Thyroid gland (tissue), 4 donors: Measurements from ENCODE around the gene UBAP1L. TPM values are rescaled to one million over a fixed set of nuclear protein-coding genes. Genes with fewer than 3 reads are reported as not detected.
"Not testable (repeated sequence)": the region's sequence is repeated elsewhere in the genome, so short reads cannot be mapped to it uniquely, and the experiment has no call there.

ENCODE experiments used
- DNase-seq, 2 donors: peaks; one replicate each; pipeline ENCODE4 v3.0.0-alpha.2; 2019
- H3K27ac ChIP-seq, 3 donors: fragments of 200-600 bp; sonication (generic); 1 replicate in 2 of 3; 2 replicates in 1 of 3; pipeline ENCODE4 v1.5.1; 2016 to 2019; ENCODE audit warnings: mild to moderate bottlenecking in 1 of 3, moderate library complexity in 1 of 3
- H3K27me3 ChIP-seq: fragments of 200-600 bp; sonication (generic); one replicate; pipeline ENCODE4 v1.5.1; 2019
- H3K36me3 ChIP-seq, 2 donors: fragments of 200-600 bp; sonication (generic); one replicate each; pipeline ENCODE4 v1.5.1; 2016 to 2019
- H3K4me1 ChIP-seq, 2 donors: fragments of 200-600 bp; sonication (generic); one replicate each; pipeline ENCODE4 v1.5.1; 2017 to 2019
- H3K4me3 ChIP-seq, 3 donors: fragments of 200-600 bp; sonication (generic); replicated peaks in 1 of 3; 1 replicate in 2 of 3; 2 replicates in 1 of 3; pipeline ENCODE4 v1.5.1; 2016; ENCODE audit warnings: mild to moderate bottlenecking in 1 of 3
- H3K9me3 ChIP-seq: fragments of 200-600 bp; sonication (generic); one replicate; pipeline ENCODE4 v1.5.1; 2017
- POLR2A ChIP-seq, 2 donors: fragments of 450-650 bp; IDR thresholded peaks; one replicate each; pipeline ENCODE4 v1.6.1; 2017; ENCODE audit warnings: antibody characterized with exemption in 2 of 2, mild to moderate bottlenecking in 2 of 2, moderate library complexity in 1 of 2
- WGBS, 2 donors: methylation state at CpG; one replicate each; pipeline ENCODE4 v1.1.5; 2017; 5-methylcytosine and 5-hydroxymethylcytosine counted together
- intact Hi-C: fragments of 100-400 bp; cut with DNase I; formaldehyde crosslinking; loops from one replicate; pipeline ENCODE4 v1.15.1; 2023
- total RNA-seq, 4 donors: library from RNA; depleted of rRNA; stranded (reverse); fragments of >200 nt; gene quantifications; one replicate each; pipeline ENCODE4 v1.2.3, GENCODE V29; 2016
- TF ChIP-seq, protein P1 (sequence below), 6 experiments: fragments of 200-600 bp in 3 of 6; fragments of 450-650 bp in 3 of 6; sonication (generic) in 3 of 6; IDR thresholded peaks; one replicate each; pipeline ENCODE4 v1.5.1; 2016 to 2019; ENCODE audit warnings: antibody characterized with exemption in 6 of 6, mild to moderate bottlenecking in 2 of 6, inconsistent platforms in 1 of 6, moderate library complexity in 1 of 6

The UBAP1L gene
- total RNA-seq, 4 donors from 2014 or later: 8.1 to 12.6 (median 8.8) TPM

GRCh38 chr15:65076486-65077290 is 38.3 kb downstream of the UBAP1L start, which contains the start of gene KBTBD13:
Gene KBTBD13, plus strand, starts transcription at chr15:65076746. Its CDS starts 70 bp downstream, at chr15:65076816.
- H3K4me3 ChIP-seq: no peak within 1 kb of the TSS
- WGBS, 2 donors: 62 to 96% methylated on average over 6 to 50 of the region's 73 CpGs
- H3K9me3 ChIP-seq: no peaks in the 10 kb centered on the region
- H3K4me1 ChIP-seq: peaks cover 13 to 30% of the 10 kb centered on the region in 2 donors
- no peak for TF ChIP-seq POLR2A (IDR thresholded peaks at IDR 0.05)
- TF ChIP-seq, protein P1, sequence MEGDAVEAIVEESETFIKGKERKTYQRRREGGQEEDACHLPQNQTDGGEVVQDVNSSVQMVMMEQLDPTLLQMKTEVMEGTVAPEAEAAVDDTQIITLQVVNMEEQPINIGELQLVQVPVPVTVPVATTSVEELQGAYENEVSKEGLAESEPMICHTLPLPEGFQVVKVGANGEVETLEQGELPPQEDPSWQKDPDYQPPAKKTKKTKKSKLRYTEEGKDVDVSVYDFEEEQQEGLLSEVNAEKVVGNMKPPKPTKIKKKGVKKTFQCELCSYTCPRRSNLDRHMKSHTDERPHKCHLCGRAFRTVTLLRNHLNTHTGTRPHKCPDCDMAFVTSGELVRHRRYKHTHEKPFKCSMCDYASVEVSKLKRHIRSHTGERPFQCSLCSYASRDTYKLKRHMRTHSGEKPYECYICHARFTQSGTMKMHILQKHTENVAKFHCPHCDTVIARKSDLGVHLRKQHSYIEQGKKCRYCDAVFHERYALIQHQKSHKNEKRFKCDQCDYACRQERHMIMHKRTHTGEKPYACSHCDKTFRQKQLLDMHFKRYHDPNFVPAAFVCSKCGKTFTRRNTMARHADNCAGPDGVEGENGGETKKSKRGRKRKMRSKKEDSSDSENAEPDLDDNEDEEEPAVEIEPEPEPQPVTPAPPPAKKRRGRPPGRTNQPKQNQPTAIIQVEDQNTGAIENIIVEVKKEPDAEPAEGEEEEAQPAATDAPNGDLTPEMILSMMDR (IDR thresholded peaks at IDR 0.05): no peak
- intact Hi-C loops: no loop called here
- H3K36me3 ChIP-seq: no peaks in the 10 kb centered on the region
- H3K27ac ChIP-seq: no peak within 1 kb of the TSS
- H3K27me3 ChIP-seq: no peaks in the 10 kb centered on the region
- DNase-seq: no peak

DNA sequence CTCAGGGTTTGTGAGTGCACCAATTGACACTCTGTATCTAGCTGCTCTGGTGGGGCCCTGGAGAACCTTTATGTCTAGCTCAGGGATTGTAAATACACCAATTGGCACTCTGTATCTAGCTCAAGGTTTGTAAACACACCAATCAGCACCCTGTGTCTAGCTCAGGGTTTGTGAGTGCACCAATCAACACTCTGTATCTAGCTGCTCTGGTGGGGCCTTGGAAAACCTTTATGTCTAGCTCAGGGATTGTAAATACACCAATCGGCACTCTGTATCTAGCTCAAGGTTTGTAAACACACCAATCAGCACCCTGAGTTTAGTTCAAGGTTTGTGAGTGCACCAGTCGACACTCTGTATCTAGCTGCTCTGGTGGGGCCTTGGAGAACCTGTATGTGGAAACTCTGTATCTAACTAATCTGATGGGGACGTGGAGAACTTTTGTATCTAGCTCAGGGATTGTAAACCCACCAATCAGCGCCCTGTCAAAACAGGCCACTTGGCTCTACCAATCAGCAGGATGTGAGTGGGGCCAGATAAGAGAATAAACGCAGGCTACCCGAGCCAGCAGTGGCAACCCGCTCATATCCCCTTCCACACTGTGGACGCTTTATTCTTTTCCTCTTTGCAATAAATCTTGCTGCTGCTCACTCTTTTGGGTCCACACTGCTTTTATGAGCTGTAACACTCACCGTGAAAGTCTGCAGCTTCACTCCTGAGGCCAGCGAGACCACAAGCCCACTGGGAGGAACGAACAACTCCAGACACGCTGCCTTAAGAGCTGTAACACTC is 39.2 kb downstream of the UBAP1L start:
- intact Hi-C loops, DNase-seq, H3K4me3 ChIP-seq, H3K9me3 ChIP-seq, H3K27me3 ChIP-seq, H3K36me3 ChIP-seq, H3K27ac ChIP-seq: not testable (repeated sequence)
- peaks cover 10 to 30% of the 10 kb centered on the region in 2 donors for H3K4me1 ChIP-seq
- 84 to 87% methylated on average over 12 of the region's 12 CpGs for WGBS, 2 donors

DNA sequence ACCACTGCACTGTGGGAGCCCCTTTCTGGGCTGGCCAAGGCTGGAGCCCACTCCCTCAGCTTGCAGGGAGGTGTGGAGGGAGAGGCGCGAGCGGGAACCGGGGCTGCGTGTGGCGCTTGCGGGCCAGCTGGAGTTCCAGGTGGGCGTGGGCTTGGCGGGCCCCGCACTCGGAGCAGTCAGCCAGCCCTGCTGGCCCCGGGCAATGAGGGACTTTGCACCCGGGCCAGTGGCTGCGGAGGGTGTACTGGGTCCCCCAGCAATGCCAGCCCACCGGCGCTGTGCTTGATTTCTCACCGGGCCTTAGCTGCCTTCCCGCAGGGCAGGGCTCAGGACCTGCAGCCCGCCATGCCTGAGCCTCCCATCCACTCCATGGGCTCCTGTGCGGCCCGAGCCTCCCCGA is 40.1 kb downstream of the UBAP1L start:
- H3K36me3 ChIP-seq, intact Hi-C loops, DNase-seq, H3K27me3 ChIP-seq, H3K4me3 ChIP-seq, H3K27ac ChIP-seq, H3K9me3 ChIP-seq: not testable (repeated sequence)
- peaks cover 15 to 34% of the 10 kb centered on the region in 2 donors for H3K4me1 ChIP-seq
- WGBS, 2 donors: 100% methylated on average over 2 to 3 of the region's 22 CpGs

DNA sequence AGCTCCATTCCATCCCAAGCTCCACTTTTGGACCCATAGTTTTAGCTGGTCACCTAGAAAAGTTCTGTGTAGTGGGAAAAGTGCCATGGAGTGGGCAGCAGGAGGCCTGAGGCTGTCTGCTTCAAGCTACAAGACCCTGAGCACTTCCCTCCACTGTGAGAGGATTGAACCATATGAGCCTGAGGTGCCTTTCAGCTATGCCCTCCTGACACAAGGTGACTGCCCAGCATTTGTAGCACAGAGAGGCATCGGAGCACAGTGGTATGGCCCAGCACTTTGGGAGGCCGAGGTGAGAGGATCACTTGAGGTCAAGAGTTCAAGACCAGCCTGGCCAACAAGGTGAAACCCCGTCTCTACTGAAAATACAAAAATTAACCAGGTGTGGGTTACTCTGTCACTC is 42.4 kb downstream of the UBAP1L start:
- H3K4me1 ChIP-seq: peaks cover 15 to 43% of the 10 kb centered on the region in 2 donors
- intact Hi-C loops: no loop called here
- DNase-seq: no peak
- no peaks in the 10 kb centered on the region for H3K36me3 ChIP-seq
- no peak for TF ChIP-seq POLR2A (IDR thresholded peaks at IDR 0.05)
- TF ChIP-seq, protein P1 (IDR thresholded peaks at IDR 0.05): no peak
- WGBS, 2 donors: 92 to 95% methylated on average over 3 of the region's 3 CpGs
- no peak overlapping the region for H3K4me3 ChIP-seq
- H3K27ac ChIP-seq: peak overlapping the region in 1 of 3 donors; percentile 55
- H3K27me3 ChIP-seq: no peaks in the 10 kb centered on the region
- H3K9me3 ChIP-seq: no peaks in the 10 kb centered on the region

DNA sequence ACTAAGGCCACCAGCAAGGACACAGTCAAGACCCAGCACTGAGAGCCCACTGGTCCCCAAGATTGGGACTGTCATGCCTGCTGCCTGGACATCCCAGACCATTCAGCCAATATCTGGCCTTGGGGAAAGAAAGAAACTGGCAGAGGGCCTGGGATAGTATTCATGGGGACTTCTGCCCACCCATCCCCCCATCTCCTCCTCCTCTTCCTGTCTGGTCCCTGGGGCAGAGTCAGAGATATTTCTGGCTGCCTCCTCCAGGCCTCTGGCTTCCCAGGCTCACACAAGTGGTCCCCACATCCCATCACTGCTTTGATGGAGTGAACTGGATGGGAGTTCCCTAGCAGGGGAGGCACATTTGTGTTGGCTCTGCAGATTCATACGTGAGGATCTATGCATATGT is 43.0 kb downstream of the UBAP1L start:
- Histone ChIP-seq H3K4me3 (no peak overlapping the region), H3K36me3 (no peaks in the 10 kb centered on the region), H3K9me3 (no peaks in the 10 kb centered on the region), H3K27ac (peak overlapping the region in 1 of 3 donors; percentile 55), H3K4me1 (peaks cover 15 to 44% of the 10 kb centered on the region in 2 donors), H3K27me3 (no peaks in the 10 kb centered on the region)
- intact Hi-C loops: no loop called here
- no peak for DNase-seq
- WGBS, 2 donors: 82% methylated on average over 1 of the region's 1 CpG
- TF ChIP-seq, protein P1 (IDR thresholded peaks at IDR 0.05): no peak
- TF ChIP-seq POLR2A (IDR thresholded peaks at IDR 0.05): no peak
